Gastroesophageal sphincter (tissue), 3 donors: ENCODE data around the gene OPA1.

ENCODE experiments used
- CTCF ChIP-seq, 4 experiments: fragments of 200-600 bp in 2 of 4; fragments of 450-650 bp in 2 of 4; sonication (generic) in 1 of 4; IDR thresholded peaks; one replicate each; pipeline ENCODE4 v1.5.1; 2017 to 2019; ENCODE audit warnings: antibody characterized with exemption in 4 of 4, mild to moderate bottlenecking in 2 of 4, moderate library complexity in 2 of 4
- EP300 ChIP-seq: sonication (generic); formaldehyde crosslinking; IDR thresholded peaks from one replicate; pipeline ENCODE4 v1.6.1; 2017; ENCODE audit warnings: antibody characterized with exemption, mild to moderate bottlenecking
- POLR2A ChIP-seq, 2 donors: fragments of 450-650 bp; IDR thresholded peaks; one replicate each; pipeline ENCODE4 v1.6.1; 2017; ENCODE audit warnings: antibody characterized with exemption in 2 of 2, mild to moderate bottlenecking in 2 of 2, moderate library complexity in 1 of 2
- POLR2AphosphoS5 ChIP-seq: sonication (generic); formaldehyde crosslinking; IDR thresholded peaks from one replicate; pipeline ENCODE4 v1.6.1; 2017; ENCODE audit warnings: antibody characterized with exemption

DNA sequence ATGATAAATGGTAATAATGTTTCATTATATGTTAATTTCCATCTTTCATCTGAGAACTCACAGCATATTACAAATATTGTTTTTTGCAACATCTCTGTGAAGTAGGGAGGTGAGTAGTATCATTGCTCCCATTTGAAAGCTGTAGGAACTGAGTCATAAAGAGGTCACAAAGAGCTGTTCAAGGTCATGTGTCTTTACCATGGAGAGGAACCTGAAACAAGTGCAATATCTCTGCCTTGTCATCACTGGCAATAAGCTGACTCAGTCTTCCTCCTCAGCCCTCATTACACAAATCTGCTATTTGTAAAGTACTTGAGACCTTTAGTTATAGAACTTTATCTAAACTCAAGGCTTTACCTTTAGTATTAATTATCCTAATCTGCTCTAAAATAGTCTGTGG, 33.9 kb upstream of the OPA1 start:
- TF ChIP-seq CTCF (IDR thresholded peaks at IDR 0.05) (no peak), EP300 (no peak), POLR2AphosphoS5 (no peak), POLR2A (IDR thresholded peaks at IDR 0.05) (no peak)
